ENCODE data around the gene MLH3. TPM values are rescaled to one million over a fixed set of nuclear protein-coding genes. Genes with fewer than 3 reads are reported as not detected.

Gene MLH3
- polyA plus RNA-seq, 1 donor (not counting 4 experiments of a cell fraction or from before 2014, with no cell fraction given): 13.0 TPM

- Histone ChIP-seq H3K79me2 (ENCODE audit: control insufficient read depth, insufficient read depth, low read length) (no peaks in the 10 kb centered on the region), H3K4me1 (ENCODE audit: control insufficient read depth, extremely low read depth, insufficient read depth, low read length) (no peaks in the 10 kb centered on the region), H2AFZ (ENCODE audit: control insufficient read depth, low read length) (no peak overlapping the region), H3K9me1 (ENCODE audit: control insufficient read depth, extremely low read depth, insufficient read depth, low read length) (no peaks in the 10 kb centered on the region), H3K4me2 (ENCODE audit: control insufficient read depth, extremely low read depth, insufficient read depth, low read depth, low read length) (no peak overlapping the region), H4K20me1 (ENCODE audit: control insufficient read depth, extremely low read depth, insufficient read depth, low read length) (no peaks in the 10 kb centered on the region), H3K9ac (ENCODE audit: control insufficient read depth, extremely low read depth, insufficient read depth, low read length) (no peak overlapping the region), H3K27ac (ENCODE audit: control insufficient read depth, insufficient read depth, low read length) (no peak overlapping the region), H3K36me3 (ENCODE audit: control insufficient read depth in 2 of 2, extremely low read depth in 1 of 2, insufficient read depth in 2 of 2, low read length in 2 of 2) (peaks cover 10 to 13% of the 10 kb centered on the region in 2 experiments), H3K4me3 (ENCODE audit: control insufficient read depth in 2 of 3, extremely low read depth in 1 of 3, insufficient read depth in 2 of 3, low read depth in 1 of 3, low read length in 3 of 3) (no peak overlapping the region), H3K9me3 (ENCODE audit: control insufficient read depth, low read depth, low read length) (no peaks in the 10 kb centered on the region), H3K27me3 (ENCODE audit: control insufficient read depth, extremely low read depth, insufficient read depth, low read length) (no peaks in the 10 kb centered on the region)
- dilution Hi-C loops (cut with MboI; ENCODE audit: extremely low pct_ligation_motif_present, low sequenced_read_pairs): no loop called here
- DNase-seq (ENCODE audit: low read depth, low spot score) (no peak), FAIRE-seq (no peak)
- no peak for TF ChIP-seq CTCF (optimal IDR thresholded peaks at IDR 0.05 in 1 of 3, IDR thresholded peaks at IDR 0.05 in 1 of 3, conservative IDR thresholded peaks at IDR 0.05 in 1 of 3; ENCODE audit: extremely low read depth in 1 of 3, insufficient read depth in 2 of 3, low read length in 3 of 3)
Observed at GRCh38 chr14:75092698-75093097, 41.4 kb upstream of the MLH3 start.

DNA sequence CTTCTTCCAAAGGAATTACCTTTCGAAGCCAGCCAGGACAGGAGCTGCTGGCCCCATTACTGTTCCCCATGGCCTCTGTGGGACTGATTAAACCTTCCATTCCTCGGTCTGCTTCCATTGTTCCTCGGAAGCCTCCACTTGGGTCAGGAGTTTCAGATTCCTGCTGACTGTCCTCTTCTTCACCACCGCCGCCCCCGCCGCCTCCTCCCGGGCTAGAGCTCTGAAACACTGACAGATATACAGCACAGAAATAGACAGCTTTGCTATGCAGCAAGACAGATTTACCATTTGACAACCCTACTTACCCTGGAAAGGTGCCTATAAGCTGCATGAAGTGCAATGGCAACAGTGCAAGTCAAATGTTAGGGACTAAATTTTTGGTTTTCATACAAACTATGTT lies 40.0 kb upstream of the MLH3 start:
- no peaks in the 10 kb centered on the region for H3K9me3 ChIP-seq (ENCODE audit: control insufficient read depth, low read depth, low read length)
- H2AFZ ChIP-seq (ENCODE audit: control insufficient read depth, low read length): no peak overlapping the region
- no peak overlapping the region for H3K27ac ChIP-seq (ENCODE audit: control insufficient read depth, insufficient read depth, low read length)
- H3K79me2 ChIP-seq (ENCODE audit: control insufficient read depth, insufficient read depth, low read length): no peaks in the 10 kb centered on the region
- no peaks in the 10 kb centered on the region for H3K4me1 ChIP-seq (ENCODE audit: control insufficient read depth, extremely low read depth, insufficient read depth, low read length)
- FAIRE-seq: no peak
- peaks cover 12 to 21% of the 10 kb centered on the region in 2 experiments for H3K36me3 ChIP-seq (ENCODE audit: control insufficient read depth in 2 of 2, extremely low read depth in 1 of 2, insufficient read depth in 2 of 2, low read length in 2 of 2)
- no peak overlapping the region for H3K9ac ChIP-seq (ENCODE audit: control insufficient read depth, extremely low read depth, insufficient read depth, low read length)
- H3K27me3 ChIP-seq (ENCODE audit: control insufficient read depth, extremely low read depth, insufficient read depth, low read length): no peaks in the 10 kb centered on the region
- H3K9me1 ChIP-seq (ENCODE audit: control insufficient read depth, extremely low read depth, insufficient read depth, low read length): no peaks in the 10 kb centered on the region
- TF ChIP-seq EZH2 (IDR thresholded peaks at IDR 0.05; ENCODE audit: low read length) (no peak), CTCF (optimal IDR thresholded peaks at IDR 0.05 in 1 of 3, IDR thresholded peaks at IDR 0.05 in 1 of 3, conservative IDR thresholded peaks at IDR 0.05 in 1 of 3; ENCODE audit: extremely low read depth in 1 of 3, insufficient read depth in 2 of 3, low read length in 3 of 3) (no peak)
- H3K4me3 ChIP-seq (ENCODE audit: control insufficient read depth in 2 of 3, extremely low read depth in 1 of 3, insufficient read depth in 2 of 3, low read depth in 1 of 3, low read length in 3 of 3): no peak overlapping the region
- dilution Hi-C loops (cut with MboI; ENCODE audit: extremely low pct_ligation_motif_present, low sequenced_read_pairs): no loop called here
- H4K20me1 ChIP-seq (ENCODE audit: control insufficient read depth, extremely low read depth, insufficient read depth, low read length): no peaks in the 10 kb centered on the region
- H3K4me2 ChIP-seq (ENCODE audit: control insufficient read depth, extremely low read depth, insufficient read depth, low read depth, low read length): no peak overlapping the region
- no peak for DNase-seq (ENCODE audit: low read depth, low spot score)

Measured in keratinocyte (primary cell).